Spleen (tissue), 11 donors: ENCODE measurements around the gene MRRF. TPM values are rescaled to one million over a fixed set of nuclear protein-coding genes. Genes with fewer than 3 reads are reported as not detected.
"Not testable (repeated sequence)": the region's sequence is repeated elsewhere in the genome, so short reads cannot be mapped to it uniquely, and the experiment has no call there.

Experiments used
- DNase-seq: peaks from one replicate; pipeline ENCODE4 v3.0.0-alpha.2; 2020
- H3K27ac ChIP-seq, 8 donors: fragments of 200-600 bp; sonication (generic) in 7 of 8; 1 replicate in 4 of 8; 2 replicates in 4 of 8; pipeline versions ENCODE4 v1.5.0 to v1.8.0; 2016 to 2021; ENCODE audit warnings: inconsistent platforms in 4 of 8, mild to moderate bottlenecking in 4 of 8, moderate library complexity in 1 of 8
- H3K27me3 ChIP-seq, 7 donors: fragments of 200-600 bp; sonication (generic) in 6 of 7; replicated peaks in 1 of 7; 1 replicate in 4 of 7; 2 replicates in 3 of 7; pipeline versions ENCODE4 v1.5.0 to v1.8.0; 2016 to 2021; ENCODE audit warnings: inconsistent platforms in 3 of 7, mild to moderate bottlenecking in 1 of 7
- H3K36me3 ChIP-seq, 6 donors: fragments of 200-600 bp; sonication (generic) in 5 of 6; 1 replicate in 4 of 6; 2 replicates in 2 of 6; pipeline versions ENCODE4 v1.5.0 to v1.8.0; 2016 to 2021; ENCODE audit warnings: inconsistent platforms in 2 of 6
- H3K4me1 ChIP-seq, 6 donors: fragments of 200-600 bp; sonication (generic) in 5 of 6; 1 replicate in 3 of 6; 2 replicates in 3 of 6; pipeline versions ENCODE4 v1.5.0 to v1.8.0; 2016 to 2021; ENCODE audit warnings: inconsistent platforms in 3 of 6
- H3K4me3 ChIP-seq, 8 donors: fragments of 200-600 bp; sonication (generic) in 7 of 8; 1 replicate in 4 of 8; 2 replicates in 4 of 8; pipeline versions ENCODE4 v1.5.0 to v1.8.0; 2016 to 2021; ENCODE audit warnings: inconsistent platforms in 4 of 8, mild to moderate bottlenecking in 4 of 8, moderate library complexity in 2 of 8
- H3K9me3 ChIP-seq, 8 donors: fragments of 200-600 bp; sonication (generic) in 7 of 8; 1 replicate in 4 of 8; 2 replicates in 4 of 8; pipeline versions ENCODE4 v1.5.0 to v1.8.0; 2016 to 2021; ENCODE audit warnings: inconsistent platforms in 4 of 8
- POLR2A ChIP-seq, 3 donors: fragments of 450-650 bp; IDR thresholded peaks; one replicate each; pipeline ENCODE4 v1.5.1; 2017; ENCODE audit warnings: antibody characterized with exemption in 3 of 3, mild to moderate bottlenecking in 1 of 3
- POLR2AphosphoS5 ChIP-seq, 3 donors: sonication (generic); formaldehyde crosslinking; IDR thresholded peaks; one replicate each; pipeline ENCODE4 v1.5.1; 2017; ENCODE audit warnings: antibody characterized with exemption in 3 of 3
- WGBS, 5 donors: extraction: QIAGEN DNeasy Blood & Tissue Kit in 3 of 5; methylation state at CpG; one replicate each; pipeline versions ENCODE4 v1.1.5 to v1.1.7; 2013 to 2018; 5-methylcytosine and 5-hydroxymethylcytosine counted together
- intact Hi-C: fragments of 100-400 bp; cut with DNase I; formaldehyde crosslinking; loops from one replicate; pipeline ENCODE4 v1.15.0; 2023; ENCODE audit warnings: low total_unique reads
- polyA plus RNA-seq, 3 donors: library from polyadenylated mRNA; stranded (reverse); fragments of 200-250 nt; gene quantifications; one replicate each; pipeline ENCODE4 v1.2.1, GENCODE V29; 2013
- total RNA-seq, 7 donors: library from RNA; depleted of rRNA in 3 of 7; stranded (reverse); fragments of >200 nt in 3 of 7; fragmentation: NEBNext Ultra II Directional in 4 of 7; extraction: Animal tissue kit (Norgen Biotek cat#: 25700) in 4 of 7; gene quantifications; one replicate each; pipeline versions ENCODE4 v1.1.0 to v1.2.1, GENCODE V29; 2016 to 2021
- TF ChIP-seq, protein P1 (sequence below), 11 experiments: fragments of 200-600 bp in 7 of 11; fragments of 450-650 bp in 4 of 11; sonication (generic) in 4 of 11; IDR thresholded peaks in 8 of 11; conservative IDR thresholded peaks in 3 of 11; 1 replicate in 7 of 11; 2 replicates in 4 of 11; pipeline versions ENCODE4 v1.4.0 to v1.8.0; 2016 to 2021; ENCODE audit warnings: antibody characterized with exemption in 11 of 11, inconsistent platforms in 4 of 11, mild to moderate bottlenecking in 1 of 11
- donor health status: healthy with polysubstance abuse.
- donor health status: DM: no; HTN: no; CAD: no; lungs with moderate emphysema.
- donor health status: DM: no; HTN: no; CAD: no.
- donor health status: Bipolar disorder and iron deficiency.
- donor health status: healthy.
- donor health status: DM: no; HTN: no; CAD: no.
- donor health status: DM: yes; HTN: yes; CAD: no.

MRRF gene
- total and polyA plus RNA-seq, 10 donors: 23.1 to 44.8 (median 38.9) TPM

DNA sequence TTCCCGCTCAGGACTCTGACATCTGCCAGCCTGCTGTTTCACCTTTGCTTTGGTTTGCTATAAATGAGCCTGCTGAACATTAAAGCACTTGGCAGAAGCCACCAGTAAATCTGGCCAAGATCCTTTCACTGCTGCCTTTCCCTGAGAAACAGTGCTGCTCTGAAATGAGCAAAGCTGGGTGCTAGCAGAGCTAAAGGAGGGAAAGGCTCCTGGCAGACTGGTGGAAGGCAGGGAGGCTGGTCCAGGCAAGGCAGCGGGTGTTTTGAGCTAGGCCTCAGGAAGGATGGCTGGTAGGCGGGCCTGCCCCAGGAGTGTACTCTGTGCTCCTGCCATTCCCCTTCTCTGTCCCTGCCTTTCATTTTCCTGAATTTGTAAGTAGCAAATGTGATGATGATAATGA lies 53.6 kb downstream of the MRRF start:
- no peak overlapping the region for H3K4me3 ChIP-seq
- intact Hi-C loops: no loop called here
- H3K4me1 ChIP-seq: peaks cover 0 to 28% (median 2%) of the 10 kb centered on the region in 6 donors
- no peak overlapping the region for H3K27ac ChIP-seq
- 80 to 97% (median 95%) methylated on average over 3 of the region's 3 CpGs for WGBS, 5 donors
- peaks cover 0 to 90% (median 27%) of the 10 kb centered on the region in 6 donors for H3K36me3 ChIP-seq
- TF ChIP-seq POLR2A (IDR thresholded peaks at IDR 0.05) (no peak), POLR2AphosphoS5 (IDR thresholded peaks at IDR 0.05) (no peak)
- TF ChIP-seq, protein P1, sequence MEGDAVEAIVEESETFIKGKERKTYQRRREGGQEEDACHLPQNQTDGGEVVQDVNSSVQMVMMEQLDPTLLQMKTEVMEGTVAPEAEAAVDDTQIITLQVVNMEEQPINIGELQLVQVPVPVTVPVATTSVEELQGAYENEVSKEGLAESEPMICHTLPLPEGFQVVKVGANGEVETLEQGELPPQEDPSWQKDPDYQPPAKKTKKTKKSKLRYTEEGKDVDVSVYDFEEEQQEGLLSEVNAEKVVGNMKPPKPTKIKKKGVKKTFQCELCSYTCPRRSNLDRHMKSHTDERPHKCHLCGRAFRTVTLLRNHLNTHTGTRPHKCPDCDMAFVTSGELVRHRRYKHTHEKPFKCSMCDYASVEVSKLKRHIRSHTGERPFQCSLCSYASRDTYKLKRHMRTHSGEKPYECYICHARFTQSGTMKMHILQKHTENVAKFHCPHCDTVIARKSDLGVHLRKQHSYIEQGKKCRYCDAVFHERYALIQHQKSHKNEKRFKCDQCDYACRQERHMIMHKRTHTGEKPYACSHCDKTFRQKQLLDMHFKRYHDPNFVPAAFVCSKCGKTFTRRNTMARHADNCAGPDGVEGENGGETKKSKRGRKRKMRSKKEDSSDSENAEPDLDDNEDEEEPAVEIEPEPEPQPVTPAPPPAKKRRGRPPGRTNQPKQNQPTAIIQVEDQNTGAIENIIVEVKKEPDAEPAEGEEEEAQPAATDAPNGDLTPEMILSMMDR (IDR thresholded peaks at IDR 0.05 in 8 of 11, conservative IDR thresholded peaks at IDR 0.05 in 3 of 11): no peak
- H3K9me3 ChIP-seq: no peaks in the 10 kb centered on the region
- no peak for DNase-seq
- no peaks in the 10 kb centered on the region for H3K27me3 ChIP-seq

DNA sequence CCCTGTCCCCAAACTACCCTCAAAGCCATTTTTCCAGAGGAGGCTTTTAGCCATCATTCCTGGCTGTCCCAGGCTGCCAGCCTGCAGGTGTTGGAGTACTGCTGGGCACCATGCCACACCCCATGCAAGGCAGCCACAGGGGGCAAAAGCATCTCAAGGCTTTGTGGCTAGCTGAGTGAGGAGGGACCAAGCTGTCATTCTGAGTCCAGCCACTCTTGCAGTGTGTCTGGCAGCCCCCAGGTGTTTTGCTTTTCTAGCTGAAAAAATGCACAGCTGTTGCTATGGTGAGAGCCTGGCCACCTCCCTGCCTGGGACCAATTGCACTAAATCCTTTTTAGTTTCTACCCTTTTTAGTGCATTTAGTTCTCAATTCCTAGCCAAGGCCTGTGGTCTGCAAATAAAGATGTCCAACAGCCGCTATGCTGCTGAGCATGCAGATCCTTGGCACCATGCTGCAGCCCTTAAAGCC lies 55.8 kb downstream of the MRRF start:
- Histone ChIP-seq H3K27ac (no peak overlapping the region), H3K27me3 (no peaks in the 10 kb centered on the region), H3K4me3 (no peak overlapping the region), H3K9me3 (no peaks in the 10 kb centered on the region), H3K36me3 (peaks cover 0 to 89% (median 28%) of the 10 kb centered on the region in 6 donors), H3K4me1 (peaks cover 0 to 21% (median 2%) of the 10 kb centered on the region in 6 donors)
- DNase-seq: no peak
- intact Hi-C loops: no loop called here
- TF ChIP-seq POLR2A (IDR thresholded peaks at IDR 0.05) (no peak), POLR2AphosphoS5 (IDR thresholded peaks at IDR 0.05) (no peak)
- TF ChIP-seq, protein P1 (IDR thresholded peaks at IDR 0.05 in 8 of 11, conservative IDR thresholded peaks at IDR 0.05 in 3 of 11): no peak
- 50 to 81% (median 63%) methylated on average over 1 of the region's 1 CpG for WGBS, 5 donors

DNA sequence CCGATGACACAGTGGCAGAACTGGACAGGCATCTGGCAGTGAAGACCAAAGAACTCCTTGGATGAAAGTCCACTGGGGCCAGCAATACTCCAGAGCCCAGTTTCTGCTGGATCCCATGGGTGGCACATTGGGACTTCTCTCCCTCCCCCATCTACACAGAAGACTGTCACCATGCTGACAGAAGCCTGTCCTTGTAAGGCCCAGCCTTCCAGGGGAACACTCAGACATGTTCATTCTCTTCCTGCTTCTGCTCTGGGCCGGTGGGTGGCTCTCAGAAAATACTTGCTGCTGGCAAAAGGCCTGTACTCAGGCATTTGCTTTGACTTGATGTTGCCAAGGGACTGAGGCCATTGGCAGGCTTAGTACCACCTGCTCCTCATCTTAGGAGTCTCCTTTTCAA lies 57.9 kb downstream of the MRRF start:
- H3K4me1 ChIP-seq: peaks cover 0 to 11% (median 0%) of the 10 kb centered on the region in 6 donors
- no peak overlapping the region for H3K4me3 ChIP-seq
- H3K27me3 ChIP-seq: no peaks in the 10 kb centered on the region
- TF ChIP-seq POLR2AphosphoS5 (IDR thresholded peaks at IDR 0.05) (no peak), POLR2A (IDR thresholded peaks at IDR 0.05) (no peak)
- TF ChIP-seq, protein P1 (IDR thresholded peaks at IDR 0.05 in 8 of 11, conservative IDR thresholded peaks at IDR 0.05 in 3 of 11): no peak
- no peak overlapping the region for H3K27ac ChIP-seq
- 76 to 93% (median 89%) methylated on average over 2 of the region's 2 CpGs for WGBS, 5 donors
- intact Hi-C loops: no loop called here
- DNase-seq: no peak
- H3K36me3 ChIP-seq: peaks cover 0 to 83% (median 28%) of the 10 kb centered on the region in 6 donors
- no peaks in the 10 kb centered on the region for H3K9me3 ChIP-seq

DNA sequence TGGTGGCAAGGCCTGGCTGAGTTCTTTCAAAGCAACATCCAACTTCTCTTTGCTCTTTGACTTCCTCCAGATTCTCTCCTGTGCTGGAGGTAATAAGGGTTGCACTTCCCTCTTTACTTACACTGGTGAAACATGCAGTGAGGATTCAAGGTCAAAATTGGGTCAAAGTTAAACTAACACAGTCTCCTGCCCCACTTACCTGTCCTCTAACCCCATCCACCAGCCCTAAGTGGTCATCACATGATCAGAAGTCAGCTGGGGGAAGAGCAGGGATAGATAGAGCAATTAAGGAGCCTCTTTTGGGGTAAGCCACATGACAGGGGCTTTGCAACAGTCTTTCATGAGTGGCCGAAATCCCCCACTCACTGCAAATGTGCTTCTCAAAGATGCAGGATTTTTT lies 60.0 kb downstream of the MRRF start:
- Histone ChIP-seq H3K36me3 (peaks cover 0 to 75% (median 28%) of the 10 kb centered on the region in 6 donors), H3K4me1 (peaks cover 0 to 11% (median 0%) of the 10 kb centered on the region in 6 donors)
- H3K9me3 ChIP-seq, H3K27ac ChIP-seq, H3K4me3 ChIP-seq, intact Hi-C loops, DNase-seq, H3K27me3 ChIP-seq: not testable (repeated sequence)
- 61 to 79% (median 77%) methylated on average over 1 of the region's 1 CpG for WGBS, 5 donors

DNA sequence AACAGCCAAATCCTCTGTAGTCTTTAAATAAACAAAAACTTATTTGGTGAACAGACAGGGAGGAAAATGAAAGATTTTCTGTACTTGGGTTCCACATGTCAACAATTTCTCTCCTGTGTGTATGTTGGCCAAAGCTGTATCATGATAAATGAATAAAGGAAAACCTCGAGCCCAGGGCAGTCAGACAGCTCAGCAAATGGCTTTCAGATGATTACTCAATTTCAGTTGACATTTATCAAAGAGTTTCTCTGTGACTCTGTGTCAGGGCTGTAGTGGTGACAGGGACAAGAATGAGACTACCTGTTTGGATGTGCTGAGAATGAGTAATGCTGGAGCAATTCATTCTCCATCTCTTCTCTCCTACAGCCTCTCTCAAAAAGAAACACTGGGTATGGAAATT lies 60.4 kb downstream of the MRRF start:
- Histone ChIP-seq H3K27me3 (no peaks in the 10 kb centered on the region), H3K4me1 (peaks cover 0 to 8% (median 2%) of the 10 kb centered on the region in 6 donors), H3K36me3 (peaks cover 0 to 75% (median 28%) of the 10 kb centered on the region in 6 donors), H3K4me3 (no peak overlapping the region), H3K9me3 (no peaks in the 10 kb centered on the region), H3K27ac (no peak overlapping the region)
- no peak for DNase-seq
- 40 to 68% (median 50%) methylated on average over 1 of the region's 1 CpG for WGBS, 5 donors
- intact Hi-C loops: no loop called here
- no peak for TF ChIP-seq POLR2AphosphoS5 (IDR thresholded peaks at IDR 0.05)
- TF ChIP-seq, protein P1 (IDR thresholded peaks at IDR 0.05 in 8 of 11, conservative IDR thresholded peaks at IDR 0.05 in 3 of 11): no peak
- TF ChIP-seq POLR2A (IDR thresholded peaks at IDR 0.05): no peak
